HG03139 (cell line): ENCODE results near the gene GOLGA5.
A peak's percentile ranks its signal among the peaks of the same experiment; 100 is the strongest.
"Not testable (repeated sequence)": the region's sequence is repeated elsewhere in the genome, so short reads cannot be mapped to it uniquely, and the experiment has no call there.

Experiments used
- ATAC-seq: cut with Tn5 transposase; IDR thresholded peaks from one replicate; pipeline ENCODE4 v1.9.1; 2021; ENCODE audit not compliant: unreplicated experiment

The GOLGA5 gene

GRCh38 chr14:92819680-92820535 lies 25.8 kb downstream of the GOLGA5 start:
- ATAC-seq: not testable (repeated sequence)

- not testable (repeated sequence) for ATAC-seq
Observed at GRCh38 chr14:92820536-92820840, 26.4 kb downstream of the GOLGA5 start.

GRCh38 chr14:92830902-92831301 lies 36.8 kb downstream of the GOLGA5 start:
- no peak for ATAC-seq

- ATAC-seq: no peak
Observed at GRCh38 chr14:92832137-92832700, 38.1 kb downstream of the GOLGA5 start.

GRCh38 chr14:92841930-92842329 lies 47.8 kb downstream of the GOLGA5 start:
- no peak for ATAC-seq

GRCh38 chr14:92844204-92844603 lies 50.1 kb downstream of the GOLGA5 start:
- ATAC-seq: no peak

GRCh38 chr14:92846162-92846897 lies 52.2 kb downstream of the GOLGA5 start:
- ATAC-seq: peak; percentile 75

- ATAC-seq: no peak
Observed at GRCh38 chr14:92847278-92847677, 53.2 kb downstream of the GOLGA5 start.

GRCh38 chr14:92847749-92848148 lies 53.6 kb downstream of the GOLGA5 start:
- ATAC-seq: no peak

- no peak for ATAC-seq
Observed at GRCh38 chr14:92848887-92849286, 54.8 kb downstream of the GOLGA5 start.

- ATAC-seq: no peak
Observed at GRCh38 chr14:92850492-92850891, 56.4 kb downstream of the GOLGA5 start.

GRCh38 chr14:92853136-92853535 lies 59.0 kb downstream of the GOLGA5 start:
- ATAC-seq: not testable (repeated sequence)

GRCh38 chr14:92860049-92860840 lies 66.1 kb downstream of the GOLGA5 start:
- ATAC-seq: no peak

- no peak for ATAC-seq
Observed at GRCh38 chr14:92861856-92862745, 68.0 kb downstream of the GOLGA5 start.

- no peak for ATAC-seq
Observed at GRCh38 chr14:92863286-92864080, 69.4 kb downstream of the GOLGA5 start.

- ATAC-seq: no peak
Observed at GRCh38 chr14:92865674-92866073, 71.6 kb downstream of the GOLGA5 start.

- no peak for ATAC-seq
Observed at GRCh38 chr14:92866181-92866752, 72.2 kb downstream of the GOLGA5 start.

- no peak for ATAC-seq
Observed at GRCh38 chr14:92866901-92867865, 73.1 kb downstream of the GOLGA5 start.
